Measurements from ENCODE around the gene PACSIN2.

DNA sequence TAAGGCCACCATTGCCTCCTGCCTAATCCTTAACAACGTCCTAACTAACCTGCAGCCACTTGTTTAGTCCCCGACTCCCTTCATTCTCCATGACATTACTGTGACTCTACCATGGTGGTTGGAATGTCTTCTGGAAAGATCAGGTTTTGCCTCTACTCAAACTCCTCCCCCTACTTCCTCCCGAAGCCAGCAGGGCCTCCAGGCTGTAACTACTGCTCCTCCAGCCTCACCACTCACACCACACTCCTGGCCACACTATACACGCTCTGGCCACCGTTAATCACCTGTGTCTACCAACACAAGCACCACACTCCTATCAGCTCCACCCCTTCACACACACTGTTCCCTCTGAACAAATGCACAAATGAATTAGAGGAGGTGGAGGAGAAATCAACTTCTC lies 69.2 kb downstream of the PACSIN2 start:
- no peak for TF ChIP-seq ZNF274 (CRISPR knock-in tag; IDR thresholded peaks at IDR 0.05)
- TF ChIP-seq, protein P1, sequence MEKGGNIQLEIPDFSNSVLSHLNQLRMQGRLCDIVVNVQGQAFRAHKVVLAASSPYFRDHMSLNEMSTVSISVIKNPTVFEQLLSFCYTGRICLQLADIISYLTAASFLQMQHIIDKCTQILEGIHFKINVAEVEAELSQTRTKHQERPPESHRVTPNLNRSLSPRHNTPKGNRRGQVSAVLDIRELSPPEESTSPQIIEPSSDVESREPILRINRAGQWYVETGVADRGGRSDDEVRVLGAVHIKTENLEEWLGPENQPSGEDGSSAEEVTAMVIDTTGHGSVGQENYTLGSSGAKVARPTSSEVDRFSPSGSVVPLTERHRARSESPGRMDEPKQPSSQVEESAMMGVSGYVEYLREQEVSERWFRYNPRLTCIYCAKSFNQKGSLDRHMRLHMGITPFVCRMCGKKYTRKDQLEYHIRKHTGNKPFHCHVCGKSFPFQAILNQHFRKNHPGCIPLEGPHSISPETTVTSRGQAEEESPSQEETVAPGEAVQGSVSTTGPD (CRISPR knock-in tag; IDR thresholded peaks at IDR 0.05) = no peak
- TF ChIP-seq, protein P2, sequence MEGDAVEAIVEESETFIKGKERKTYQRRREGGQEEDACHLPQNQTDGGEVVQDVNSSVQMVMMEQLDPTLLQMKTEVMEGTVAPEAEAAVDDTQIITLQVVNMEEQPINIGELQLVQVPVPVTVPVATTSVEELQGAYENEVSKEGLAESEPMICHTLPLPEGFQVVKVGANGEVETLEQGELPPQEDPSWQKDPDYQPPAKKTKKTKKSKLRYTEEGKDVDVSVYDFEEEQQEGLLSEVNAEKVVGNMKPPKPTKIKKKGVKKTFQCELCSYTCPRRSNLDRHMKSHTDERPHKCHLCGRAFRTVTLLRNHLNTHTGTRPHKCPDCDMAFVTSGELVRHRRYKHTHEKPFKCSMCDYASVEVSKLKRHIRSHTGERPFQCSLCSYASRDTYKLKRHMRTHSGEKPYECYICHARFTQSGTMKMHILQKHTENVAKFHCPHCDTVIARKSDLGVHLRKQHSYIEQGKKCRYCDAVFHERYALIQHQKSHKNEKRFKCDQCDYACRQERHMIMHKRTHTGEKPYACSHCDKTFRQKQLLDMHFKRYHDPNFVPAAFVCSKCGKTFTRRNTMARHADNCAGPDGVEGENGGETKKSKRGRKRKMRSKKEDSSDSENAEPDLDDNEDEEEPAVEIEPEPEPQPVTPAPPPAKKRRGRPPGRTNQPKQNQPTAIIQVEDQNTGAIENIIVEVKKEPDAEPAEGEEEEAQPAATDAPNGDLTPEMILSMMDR (CRISPR knock-in tag; IDR thresholded peaks at IDR 0.05) = no peak
